Activated naive CD8-positive, alpha-beta T cell treated with anti-CD3 and anti-CD28 coated beads for 36 hours (primary cell): Measurements from ENCODE around the gene LRATD1. TPM values are rescaled to one million over a fixed set of nuclear protein-coding genes. Genes with fewer than 3 reads are reported as not detected.

Experiments used
- DNase-seq: peaks from one replicate; pipeline ENCODE4 v3.0.0; 2021
- H3K27ac Mint-ChIP-seq: one replicate; pipeline ENCODE4 v1.8.0; 2022; ENCODE audit warnings: mild to moderate bottlenecking, moderate library complexity, mixed read lengths
- H3K27me3 Mint-ChIP-seq: one replicate; pipeline ENCODE4 v1.8.0; 2022; ENCODE audit warnings: mild to moderate bottlenecking, mixed read lengths
- H3K36me3 Mint-ChIP-seq: one replicate; pipeline ENCODE4 v1.8.0; 2021; ENCODE audit warnings: mild to moderate bottlenecking, mixed read lengths
- H3K4me1 Mint-ChIP-seq: one replicate; pipeline ENCODE4 v1.8.0; 2021; ENCODE audit warnings: mixed read lengths
- H3K4me3 Mint-ChIP-seq: one replicate; pipeline ENCODE4 v1.8.0; 2022; ENCODE audit warnings: mild to moderate bottlenecking, moderate library complexity, mixed read lengths
- H3K9me3 Mint-ChIP-seq: one replicate; pipeline ENCODE4 v1.8.0; 2022; ENCODE audit warnings: mixed read lengths
- total RNA-seq, 2 experiments: library from RNA; stranded (reverse); gene quantifications; one replicate each; pipeline ENCODE4 v1.2.3, GENCODE V29; 2021

Gene LRATD1
- total RNA-seq, 2 experiments from 2014 or later, result not detected

GRCh38 chr2:14650066-14650465 is 17.5 kb downstream of the LRATD1 start:
- Mint-ChIP-seq H3K9me3 (no peaks in the 10 kb centered on the region), H3K4me3 (no peak overlapping the region), H3K27ac (no peak overlapping the region), H3K36me3 (no peaks in the 10 kb centered on the region), H3K27me3 (no peaks in the 10 kb centered on the region), H3K4me1 (no peaks in the 10 kb centered on the region)
- DNase-seq, result no peak

- Mint-ChIP-seq H3K4me1 (no peaks in the 10 kb centered on the region), H3K27ac (no peak overlapping the region), H3K27me3 (no peaks in the 10 kb centered on the region), H3K4me3 (no peak overlapping the region), H3K9me3 (no peaks in the 10 kb centered on the region), H3K36me3 (no peaks in the 10 kb centered on the region)
- no peak for DNase-seq
Measured at GRCh38 chr2:14654835-14655282, 22.3 kb downstream of the LRATD1 start.

GRCh38 chr2:14656146-14656545 is 23.6 kb downstream of the LRATD1 start:
- no peak for DNase-seq
- no peaks in the 10 kb centered on the region for H3K27me3 Mint-ChIP-seq
- no peak overlapping the region for H3K27ac Mint-ChIP-seq
- no peaks in the 10 kb centered on the region for H3K36me3 Mint-ChIP-seq
- H3K4me3 Mint-ChIP-seq, result no peak overlapping the region
- no peaks in the 10 kb centered on the region for H3K4me1 Mint-ChIP-seq
- no peaks in the 10 kb centered on the region for H3K9me3 Mint-ChIP-seq

- no peaks in the 10 kb centered on the region for H3K36me3 Mint-ChIP-seq
- no peak for DNase-seq
- H3K4me3 Mint-ChIP-seq, result no peak overlapping the region
- H3K27ac Mint-ChIP-seq, result no peak overlapping the region
- H3K27me3 Mint-ChIP-seq, result no peaks in the 10 kb centered on the region
- no peaks in the 10 kb centered on the region for H3K4me1 Mint-ChIP-seq
- H3K9me3 Mint-ChIP-seq, result no peaks in the 10 kb centered on the region
Measured at GRCh38 chr2:14661163-14661562, 28.6 kb downstream of the LRATD1 start.

GRCh38 chr2:14673351-14673875 is 40.9 kb downstream of the LRATD1 start:
- no peaks in the 10 kb centered on the region for H3K4me1 Mint-ChIP-seq
- H3K27me3 Mint-ChIP-seq, result peaks cover 3% of the 10 kb centered on the region
- H3K36me3 Mint-ChIP-seq, result no peaks in the 10 kb centered on the region
- no peak for DNase-seq
- no peak overlapping the region for H3K27ac Mint-ChIP-seq
- H3K4me3 Mint-ChIP-seq, result no peak overlapping the region
- H3K9me3 Mint-ChIP-seq, result no peaks in the 10 kb centered on the region

- Mint-ChIP-seq H3K4me3 (no peak overlapping the region), H3K27me3 (peaks cover 3% of the 10 kb centered on the region), H3K27ac (no peak overlapping the region), H3K9me3 (no peaks in the 10 kb centered on the region), H3K36me3 (no peaks in the 10 kb centered on the region), H3K4me1 (no peaks in the 10 kb centered on the region)
- no peak for DNase-seq
Measured at GRCh38 chr2:14675489-14675888, 43.0 kb downstream of the LRATD1 start.

GRCh38 chr2:14676371-14676770 is 43.9 kb downstream of the LRATD1 start:
- Mint-ChIP-seq H3K27me3 (no peaks in the 10 kb centered on the region), H3K27ac (no peak overlapping the region), H3K9me3 (no peaks in the 10 kb centered on the region), H3K4me1 (no peaks in the 10 kb centered on the region), H3K4me3 (no peak overlapping the region), H3K36me3 (no peaks in the 10 kb centered on the region)
- no peak for DNase-seq

- Mint-ChIP-seq H3K27ac (no peak overlapping the region), H3K4me3 (no peak overlapping the region), H3K9me3 (no peaks in the 10 kb centered on the region), H3K27me3 (no peaks in the 10 kb centered on the region), H3K4me1 (no peaks in the 10 kb centered on the region), H3K36me3 (no peaks in the 10 kb centered on the region)
- DNase-seq, result no peak
Measured at GRCh38 chr2:14677039-14677438, 44.5 kb downstream of the LRATD1 start.

- H3K4me1 Mint-ChIP-seq, result no peaks in the 10 kb centered on the region
- DNase-seq, result no peak
- no peaks in the 10 kb centered on the region for H3K36me3 Mint-ChIP-seq
- H3K27ac Mint-ChIP-seq, result no peak overlapping the region
- H3K4me3 Mint-ChIP-seq, result no peak overlapping the region
- no peaks in the 10 kb centered on the region for H3K27me3 Mint-ChIP-seq
- no peaks in the 10 kb centered on the region for H3K9me3 Mint-ChIP-seq
Measured at GRCh38 chr2:14678761-14679160, 46.2 kb downstream of the LRATD1 start.

GRCh38 chr2:14681608-14682007 is 49.1 kb downstream of the LRATD1 start:
- H3K4me3 Mint-ChIP-seq, result no peak overlapping the region

More at GRCh38 chr2:14681608-14682007, 49.1 kb downstream of the LRATD1 start:
- no peaks in the 10 kb centered on the region for H3K27me3 Mint-ChIP-seq
- no peak overlapping the region for H3K27ac Mint-ChIP-seq
- no peak for DNase-seq
- no peaks in the 10 kb centered on the region for H3K9me3 Mint-ChIP-seq
- H3K36me3 Mint-ChIP-seq, result no peaks in the 10 kb centered on the region
- H3K4me1 Mint-ChIP-seq, result no peaks in the 10 kb centered on the region
